Neural progenitor cell (in vitro differentiated cells): ENCODE results near the gene SFT2D3.

ENCODE experiments used
- EZH2 ChIP-seq: fragments of 200-600 bp; sonication (generic); IDR thresholded peaks from 2 replicates; pipeline ENCODE4 v1.6.1; 2017; ENCODE audit warnings: antibody characterized with exemption, mild to moderate bottlenecking, moderate library complexity
- EZH2phosphoT487 ChIP-seq: fragments of 200-600 bp; sonication (generic); IDR thresholded peaks from 2 replicates; pipeline ENCODE4 v1.6.1; 2017; ENCODE audit warnings: antibody characterized with exemption
- TF ChIP-seq, protein P1 (sequence below): fragments of 200-600 bp; sonication (generic); IDR thresholded peaks from 2 replicates; pipeline ENCODE4 v1.5.1; 2017; ENCODE audit warnings: antibody characterized with exemption, mild to moderate bottlenecking

DNA sequence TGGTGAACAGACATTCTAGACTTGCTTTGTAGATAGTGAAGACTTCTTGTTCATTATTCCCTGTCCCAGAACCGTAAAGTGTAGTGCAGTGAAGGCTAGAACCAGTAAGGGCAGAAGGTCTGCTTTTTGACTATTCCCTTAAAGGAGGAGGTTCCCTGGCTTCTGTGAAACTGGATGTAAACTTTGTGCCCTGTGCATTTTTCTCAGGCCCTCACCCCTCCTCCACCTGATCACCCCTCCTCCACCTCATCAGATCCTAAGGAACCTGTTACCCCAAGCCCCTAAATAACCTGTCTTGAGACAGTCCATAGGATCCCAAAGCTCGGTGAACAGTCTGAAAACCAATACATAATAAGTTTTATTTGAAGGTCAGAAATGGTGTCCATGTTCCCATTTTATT, 33.7 kb downstream of the SFT2D3 start:
- TF ChIP-seq, protein P1, sequence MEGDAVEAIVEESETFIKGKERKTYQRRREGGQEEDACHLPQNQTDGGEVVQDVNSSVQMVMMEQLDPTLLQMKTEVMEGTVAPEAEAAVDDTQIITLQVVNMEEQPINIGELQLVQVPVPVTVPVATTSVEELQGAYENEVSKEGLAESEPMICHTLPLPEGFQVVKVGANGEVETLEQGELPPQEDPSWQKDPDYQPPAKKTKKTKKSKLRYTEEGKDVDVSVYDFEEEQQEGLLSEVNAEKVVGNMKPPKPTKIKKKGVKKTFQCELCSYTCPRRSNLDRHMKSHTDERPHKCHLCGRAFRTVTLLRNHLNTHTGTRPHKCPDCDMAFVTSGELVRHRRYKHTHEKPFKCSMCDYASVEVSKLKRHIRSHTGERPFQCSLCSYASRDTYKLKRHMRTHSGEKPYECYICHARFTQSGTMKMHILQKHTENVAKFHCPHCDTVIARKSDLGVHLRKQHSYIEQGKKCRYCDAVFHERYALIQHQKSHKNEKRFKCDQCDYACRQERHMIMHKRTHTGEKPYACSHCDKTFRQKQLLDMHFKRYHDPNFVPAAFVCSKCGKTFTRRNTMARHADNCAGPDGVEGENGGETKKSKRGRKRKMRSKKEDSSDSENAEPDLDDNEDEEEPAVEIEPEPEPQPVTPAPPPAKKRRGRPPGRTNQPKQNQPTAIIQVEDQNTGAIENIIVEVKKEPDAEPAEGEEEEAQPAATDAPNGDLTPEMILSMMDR = no peak
- TF ChIP-seq EZH2phosphoT487 (no peak), EZH2 (no peak)
